HepG2 (cell line): ENCODE results near the gene SHISA5. TPM values are rescaled to one million over a fixed set of nuclear protein-coding genes. Genes with fewer than 3 reads are reported as not detected.

Experiments used
- AGO1 ChIP-seq: fragments of 200-400 bp; formaldehyde crosslinking; IDR thresholded peaks from 2 replicates; pipeline ENCODE4 v1.6.1; 2017; ENCODE audit warnings: mild to moderate bottlenecking, low read depth, low read length, moderate library complexity; ENCODE audit not compliant: poor library complexity, severe bottlenecking
- ATF4 ChIP-seq, 2 experiments: fragments of 450-650 bp in 1 of 2; sonication (generic) in 1 of 2; formaldehyde crosslinking; IDR thresholded peaks; 2 replicates each; pipeline versions ENCODE4 v1.5.0 to v1.8.0; 2020 to 2022; ENCODE audit warnings: mild to moderate bottlenecking in 1 of 2, missing genetic modification reagents in 1 of 2
- BCLAF1 ChIP-seq: fragments of 450-650 bp; IDR thresholded peaks from 2 replicates; pipeline ENCODE4 v1.6.1; 2017; ENCODE audit warnings: mild to moderate bottlenecking
- CENPT ChIP-seq: sonication (generic); formaldehyde crosslinking; IDR thresholded peaks from 2 replicates; pipeline ENCODE4 v1.8.0; 2022; ENCODE audit warnings: low read depth, mild to moderate bottlenecking, moderate library complexity, missing genetic modification reagents
- CHCHD3 ChIP-seq: sonication (generic); formaldehyde crosslinking; IDR thresholded peaks from 2 replicates; pipeline ENCODE4 v1.8.0; 2022; ENCODE audit warnings: mild to moderate bottlenecking, missing genetic modification reagents, moderate library complexity
- EEA1 ChIP-seq: sonication (generic); formaldehyde crosslinking; IDR thresholded peaks from 2 replicates; pipeline ENCODE4 v1.5.1; 2020; ENCODE audit warnings: mild to moderate bottlenecking, missing genetic modification reagents, borderline replicate concordance
- ESRRA ChIP-seq: sonication (generic); formaldehyde crosslinking; IDR thresholded peaks from 2 replicates; pipeline ENCODE4 v1.5.1; 2020; ENCODE audit warnings: mild to moderate bottlenecking, low read depth, missing genetic modification reagents
- FOXC1 ChIP-seq: sonication (generic); formaldehyde crosslinking; IDR thresholded peaks from 2 replicates; pipeline ENCODE4 v1.8.0; 2022; ENCODE audit warnings: mild to moderate bottlenecking, missing genetic modification reagents, borderline replicate concordance
- GABPA ChIP-seq, 2 experiments: IDR thresholded peaks; 2 replicates each; pipeline ENCODE4 v1.6.1; 2011 to 2016; ENCODE audit warnings: low read depth in 2 of 2, low read length in 1 of 2, missing biosample characterization in 1 of 2, missing genetic modification characterization in 1 of 2
- POLR2AphosphoS2 ChIP-seq: IDR thresholded peaks from 2 replicates; pipeline ENCODE4 v1.6.1; 2011; ENCODE audit warnings: low read depth, low read length, improper control_type of control experiment
- RAD21 ChIP-seq: fragments of 450-650 bp; formaldehyde crosslinking; IDR thresholded peaks from 2 replicates; pipeline ENCODE4 v1.5.0; 2020; ENCODE audit warnings: mild to moderate bottlenecking
- REXO4 ChIP-seq: sonication (generic); formaldehyde crosslinking; IDR thresholded peaks from 2 replicates; pipeline ENCODE4 v1.8.0; 2022; ENCODE audit warnings: missing genetic modification reagents, mild to moderate bottlenecking, borderline replicate concordance
- RFX1 ChIP-seq: fragments of 450-650 bp; IDR thresholded peaks from 2 replicates; pipeline ENCODE4 v1.6.1; 2017
- SALL1 ChIP-seq: sonication (generic); formaldehyde crosslinking; IDR thresholded peaks from 2 replicates; pipeline ENCODE4 v1.8.0; 2022; ENCODE audit warnings: mild to moderate bottlenecking, missing genetic modification reagents
- SIN3A ChIP-seq: IDR thresholded peaks from 2 replicates; pipeline ENCODE4 v1.6.1; 2011; ENCODE audit warnings: low read depth, mild to moderate bottlenecking, control low read depth, low read length, borderline replicate concordance
- SIX1 ChIP-seq: sonication (generic); formaldehyde crosslinking; IDR thresholded peaks from 2 replicates; pipeline ENCODE4 v1.4.0; 2020; ENCODE audit warnings: missing genetic modification reagents, borderline replicate concordance
- TBP ChIP-seq: sonication (generic); formaldehyde crosslinking; IDR thresholded peaks from 2 replicates; pipeline ENCODE4 v1.5.0; 2020; ENCODE audit warnings: missing genetic modification reagents
- THYN1 ChIP-seq: sonication (generic); formaldehyde crosslinking; IDR thresholded peaks from 2 replicates; pipeline ENCODE4 v1.8.1; 2023; ENCODE audit warnings: low read depth, mild to moderate bottlenecking, moderate library complexity, missing genetic modification reagents, borderline replicate concordance
- TP53 ChIP-seq: sonication (generic); formaldehyde crosslinking; conservative IDR thresholded peaks from 2 replicates; pipeline ENCODE4 v1.4.0; 2020; ENCODE audit warnings: missing genetic modification reagents
- ZNF253 ChIP-seq: sonication (generic); formaldehyde crosslinking; IDR thresholded peaks from 2 replicates; pipeline ENCODE4 v1.8.0; 2022; ENCODE audit warnings: mild to moderate bottlenecking, missing genetic modification reagents, borderline replicate concordance
- ZNF264 ChIP-seq: sonication (generic); formaldehyde crosslinking; IDR thresholded peaks from 2 replicates; pipeline ENCODE4 v1.4.0; 2020; ENCODE audit warnings: missing genetic modification reagents
- ZNF382 ChIP-seq: sonication (generic); formaldehyde crosslinking; IDR thresholded peaks from 2 replicates; pipeline ENCODE4 v1.5.0; 2020; ENCODE audit warnings: missing genetic modification reagents, mild to moderate bottlenecking, borderline replicate concordance
- polyA plus RNA-seq, 8 experiments: library from polyadenylated mRNA; depleted of rRNA in 3 of 8; stranded (reverse) in 7 of 8; unstranded in 1 of 8; fragments of >200 nt; fragmentation: Illumina TruSeq in 4 of 8; extraction: Trizol in 4 of 8; gene quantifications; 2 replicates each; pipeline versions ENCODE4 v1.2.1 to v1.2.3, GENCODE V29; 2011 to 2016; ENCODE audit warnings: low read depth in 4 of 8, missing spikeins in 1 of 8, mixed read lengths in 1 of 8; ENCODE audit not compliant: insufficient read depth in 1 of 8
- total RNA-seq, 5 experiments: library from RNA; depleted of rRNA; stranded (reverse); fragments of >200 nt; fragmentation: Illumina TruSeq; extraction: Trizol; gene quantifications; 2 replicates each; pipeline ENCODE4 v1.2.3, GENCODE V29; 2016; ENCODE audit warnings: low read depth in 1 of 5
- TF ChIP-seq, protein P1 (sequence below): sonication (generic); formaldehyde crosslinking; IDR thresholded peaks from 2 replicates; pipeline ENCODE4 v1.9.0; 2022; ENCODE audit warnings: low read depth, missing genetic modification reagents

SHISA5 gene
- total and polyA plus RNA-seq, 2 of the 13 experiments (the other 11 are each of a cell fraction or from before 2014, with no cell fraction given), result 75.8 to 91.4 TPM

DNA sequence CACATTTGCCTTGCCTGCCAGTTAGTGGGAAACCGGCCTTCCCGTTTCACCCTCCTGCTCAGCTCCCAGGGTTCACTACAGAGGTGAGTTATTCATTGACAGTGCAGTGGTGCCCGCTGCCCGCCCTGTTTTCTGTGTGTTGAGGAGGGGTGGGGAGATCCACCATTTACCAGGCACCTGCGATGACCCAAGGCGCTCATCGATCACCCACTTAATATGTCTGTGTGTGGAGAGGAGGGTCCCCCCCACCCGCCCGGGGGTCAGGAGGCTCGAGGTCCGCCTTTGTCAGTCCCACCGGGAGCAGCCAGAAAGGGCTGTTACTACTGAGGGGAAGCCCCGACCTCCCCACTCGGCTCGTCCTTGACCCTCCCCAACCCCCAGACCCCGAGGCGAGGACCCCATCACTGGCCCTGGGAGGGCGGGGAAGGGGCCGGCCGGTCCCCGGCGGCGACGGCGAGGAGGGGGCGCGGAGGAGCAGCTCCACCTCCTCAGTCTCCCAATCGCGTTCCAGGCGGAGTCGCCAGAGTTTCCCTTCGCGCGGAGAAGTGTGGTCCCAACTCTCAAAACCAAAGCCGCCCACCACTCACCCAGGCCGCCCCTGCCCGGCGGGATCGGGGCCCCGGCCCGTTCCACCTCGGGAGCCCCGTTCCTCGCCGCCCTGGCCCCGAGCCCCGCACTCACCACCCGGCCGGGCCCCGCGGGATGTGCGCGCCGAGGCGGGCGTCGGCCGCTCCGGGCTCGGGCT lies 75.2 kb downstream of the SHISA5 start (continued):
- TF ChIP-seq BCLAF1, result no peak
- no peak for TF ChIP-seq CENPT (CRISPR knock-in tag)
- TF ChIP-seq REXO4 (CRISPR knock-in tag), result no peak
- peak; percentile 54; the same call in 1 of the 2 replicates for TF ChIP-seq ESRRA (CRISPR knock-in tag)
- no peak for TF ChIP-seq POLR2AphosphoS2
- TF ChIP-seq AGO1, result no peak
- TF ChIP-seq SIX1 (CRISPR knock-in tag), result peak; percentile 64
- no peak for TF ChIP-seq ZNF253
- no peak for TF ChIP-seq GABPA (IDR thresholded peaks at IDR 0.05; ENCODE audit: low read depth, low read length)
- no peak for TF ChIP-seq GABPA (CRISPR knock-in tag; IDR thresholded peaks at IDR 0.05; ENCODE audit: low read depth)
- peak; percentile 53 for TF ChIP-seq SALL1 (CRISPR knock-in tag)
- no peak for TF ChIP-seq RAD21 (CRISPR knock-in tag)
- peak; percentile 82; the same call in 1 of the 2 replicates for TF ChIP-seq SIN3A
- 0 out of 2 replicates have a peak, but pooled peaks have one; percentile 14 for TF ChIP-seq EEA1 (CRISPR knock-in tag)
- no peak for TF ChIP-seq TP53
- no peak; a peak in 1 of 4 replicates for TF ChIP-seq ATF4 (CRISPR knock-in tag; IDR thresholded peaks at IDR 0.05)
- no peak for TF ChIP-seq FOXC1 (CRISPR knock-in tag)
- TF ChIP-seq, protein P1, sequence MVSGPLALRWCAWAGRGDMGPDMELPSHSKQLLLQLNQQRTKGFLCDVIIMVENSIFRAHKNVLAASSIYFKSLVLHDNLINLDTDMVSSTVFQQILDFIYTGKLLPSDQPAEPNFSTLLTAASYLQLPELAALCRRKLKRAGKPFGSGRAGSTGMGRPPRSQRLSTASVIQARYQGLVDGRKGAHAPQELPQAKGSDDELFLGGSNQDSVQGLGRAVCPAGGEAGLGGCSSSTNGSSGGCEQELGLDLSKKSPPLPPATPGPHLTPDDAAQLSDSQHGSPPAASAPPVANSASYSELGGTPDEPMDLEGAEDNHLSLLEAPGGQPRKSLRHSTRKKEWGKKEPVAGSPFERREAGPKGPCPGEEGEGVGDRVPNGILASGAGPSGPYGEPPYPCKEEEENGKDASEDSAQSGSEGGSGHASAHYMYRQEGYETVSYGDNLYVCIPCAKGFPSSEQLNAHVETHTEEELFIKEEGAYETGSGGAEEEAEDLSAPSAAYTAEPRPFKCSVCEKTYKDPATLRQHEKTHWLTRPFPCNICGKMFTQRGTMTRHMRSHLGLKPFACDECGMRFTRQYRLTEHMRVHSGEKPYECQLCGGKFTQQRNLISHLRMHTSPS (CRISPR knock-in tag), result peak; percentile 77
- no peak for TF ChIP-seq THYN1 (CRISPR knock-in tag)
- no peak for TF ChIP-seq ZNF382 (CRISPR knock-in tag)
- no peak for TF ChIP-seq CHCHD3 (CRISPR knock-in tag)
- no peak for TF ChIP-seq TBP (CRISPR knock-in tag)
- no peak for TF ChIP-seq ZNF264
- no peak for TF ChIP-seq RFX1
